Ovary (tissue), 9 donors: ENCODE measurements around the gene VIPAS39. TPM values are rescaled to one million over a fixed set of nuclear protein-coding genes. Genes with fewer than 3 reads are reported as not detected.
A peak's percentile ranks its signal among the peaks of the same experiment; 100 is the strongest.

ENCODE experiments used
- DNase-seq, 5 donors: peaks; one replicate each; pipeline ENCODE4 v3.0.0-alpha.2; 2019 to 2020
- H3K27ac ChIP-seq, 2 donors: fragments of 200-600 bp; one replicate each; pipeline versions ENCODE4 v1.5.1 to v1.8.0; 2019 to 2022
- H3K27me3 ChIP-seq: fragments of 200-600 bp; one replicate; pipeline ENCODE4 v1.8.0; 2022
- H3K36me3 ChIP-seq: fragments of 200-600 bp; sonication (generic); one replicate; pipeline ENCODE4 v1.5.1; 2019
- H3K4me1 ChIP-seq: one replicate; pipeline ENCODE4 v1.8.1; 2013; ENCODE audit warnings: mild to moderate bottlenecking, moderate library complexity; ENCODE audit not compliant: insufficient read depth
- H3K4me3 ChIP-seq: fragments of 200-600 bp; sonication (generic); one replicate; pipeline ENCODE4 v1.5.1; 2017
- H3K9me3 ChIP-seq, 2 donors: fragments of 200-600 bp in 1 of 2; sonication (generic) in 1 of 2; one replicate each; pipeline versions ENCODE4 v1.5.1 to v1.8.1; 2013 to 2019; ENCODE audit warnings: mild to moderate bottlenecking in 1 of 2, moderate library complexity in 1 of 2
- EP300 ChIP-seq: sonication (generic); formaldehyde crosslinking; IDR thresholded peaks from one replicate; pipeline ENCODE4 v1.6.1; 2017; ENCODE audit warnings: antibody characterized with exemption
- POLR2A ChIP-seq: fragments of 450-650 bp; IDR thresholded peaks from one replicate; pipeline ENCODE4 v1.6.1; 2017; ENCODE audit warnings: antibody characterized with exemption, mild to moderate bottlenecking, moderate library complexity
- WGBS, 3 donors: extraction: QIAGEN DNeasy Blood & Tissue Kit in 1 of 3; methylation state at CpG; one replicate each; pipeline versions ENCODE4 v1.1.5 to v1.1.7; 2013 to 2017; 5-methylcytosine and 5-hydroxymethylcytosine counted together
- intact Hi-C, 4 donors: fragments of 100-400 bp; cut with DNase I; formaldehyde crosslinking; loops; one replicate each; pipeline versions ENCODE4 v1.11.0 to v1.15.1; 2022 to 2023
- polyA plus RNA-seq, 2 donors: library from polyadenylated mRNA; stranded (reverse); fragments of 200-250 nt in 1 of 2; fragments of 350-450 nt in 1 of 2; fragmentation: Illumina TruSeq in 1 of 2; extraction: RNeasy Lipid Tissue Mini Kit (QIAGEN cat#74804) in 1 of 2; gene quantifications; one replicate each; pipeline ENCODE4 v1.2.3, GENCODE V29; 2013 to 2014
- small RNA-seq: library from RNA; depleted of rRNA; stranded (forward); fragments of <200 nt; gene quantifications from one replicate; pipeline ENCODE3, GENCODE V24; 2016
- total RNA-seq, 7 donors: library from RNA; depleted of rRNA in 2 of 7; stranded (reverse); fragments of >200 nt in 2 of 7; fragmentation: NEBNext Ultra II Directional in 3 of 7; extraction: Animal tissue kit (Norgen Biotek cat#: 25700) in 3 of 7; gene quantifications; one replicate each; pipeline versions ENCODE4 v1.1.0 to v1.2.4, GENCODE V29; 2016 to 2023
- TF ChIP-seq, protein P1 (sequence below), 3 donors: fragments of 450-650 bp in 2 of 3; fragments of 200-600 bp in 1 of 3; IDR thresholded peaks; one replicate each; pipeline versions ENCODE4 v1.5.1 to v1.8.0; 2016 to 2022; ENCODE audit warnings: antibody characterized with exemption in 3 of 3, mild to moderate bottlenecking in 1 of 3
- donor health status: DM: no; HTN: no; CAD: no; lungs with moderate emphysema.
- donor health status: DM: no; HTN: no; CAD: no.
- donor health status: Bipolar disorder and iron deficiency.
- donor health status: DM: yes; HTN: yes; CAD: no.
- donor health status: DM: no; HTN: no; CAD: no.
- donor health status: DM: yes; HTN: yes; CAD: no.

Gene VIPAS39
- total and polyA plus RNA-seq, 9 donors, result 10.7 to 47.0 (median 16.3) TPM

DNA sequence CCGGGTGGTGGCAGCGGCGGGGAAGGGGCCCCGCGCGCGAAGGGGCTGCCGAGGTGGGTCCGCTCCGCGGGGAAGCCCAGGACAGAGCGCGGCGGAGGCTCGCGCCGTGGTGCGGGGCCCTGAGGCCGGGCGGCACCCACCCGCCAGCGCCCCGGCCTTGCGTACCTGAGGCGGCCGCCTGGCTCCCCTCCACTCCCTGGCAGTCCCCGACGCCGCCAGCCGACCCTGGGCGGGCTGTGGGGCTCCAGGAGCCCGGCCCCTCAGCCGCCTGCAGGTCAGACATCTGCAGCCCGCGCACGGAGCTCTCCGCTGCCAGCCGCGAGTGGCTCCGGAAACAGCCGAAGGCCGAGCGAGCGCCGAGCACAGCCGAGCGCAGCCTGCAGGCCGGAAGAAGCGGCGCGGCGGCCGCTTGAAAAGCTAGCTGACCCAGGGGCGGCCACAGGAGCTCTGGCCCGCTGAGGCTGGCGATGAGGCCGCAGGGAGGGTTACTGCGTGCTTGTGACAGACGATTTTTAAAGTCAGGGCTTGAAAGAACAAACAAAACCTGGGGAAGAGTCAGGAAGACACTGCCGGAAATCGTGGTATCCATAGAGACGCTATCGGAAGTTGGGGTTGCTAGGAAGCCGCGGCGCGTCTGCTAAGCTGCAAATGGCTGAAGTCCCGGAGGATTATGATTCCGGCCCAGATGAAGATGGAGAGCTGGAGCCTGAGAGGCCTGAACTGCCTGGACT, 80.5 kb downstream of the VIPAS39 start, which contains the start of the genes SAMD15 and TMED8:
Gene SAMD15, plus strand, starts transcription at position 609 of the 731 bp plus-strand sequence. Its CDS starts 40 bp downstream, at position 649.
Gene TMED8, minus strand, starts transcription at position 324 of the 731 bp plus-strand sequence. Its CDS starts 41 bp downstream, at position 283.
- Histone ChIP-seq H3K27me3 (no peaks in the 10 kb centered on the region), H3K27ac (peak within 1 kb of the TSS; percentile 60 to 83), H3K36me3 (no peaks in the 10 kb centered on the region), H3K4me1 (peaks cover 5% of the 10 kb centered on the region), H3K4me3 (peak within 1 kb of the TSS; percentile 91), H3K9me3 (no peaks in the 10 kb centered on the region)
- intact Hi-C loops, result no loop called here
- peak; percentile 75 to 91 (median 84) for DNase-seq
- WGBS, 3 donors, result 0 to 1% (median 0%) methylated on average over 40 to 69 of the region's 69 CpGs
- TF ChIP-seq POLR2A (no peak), EP300 (no peak)
- TF ChIP-seq, protein P1, sequence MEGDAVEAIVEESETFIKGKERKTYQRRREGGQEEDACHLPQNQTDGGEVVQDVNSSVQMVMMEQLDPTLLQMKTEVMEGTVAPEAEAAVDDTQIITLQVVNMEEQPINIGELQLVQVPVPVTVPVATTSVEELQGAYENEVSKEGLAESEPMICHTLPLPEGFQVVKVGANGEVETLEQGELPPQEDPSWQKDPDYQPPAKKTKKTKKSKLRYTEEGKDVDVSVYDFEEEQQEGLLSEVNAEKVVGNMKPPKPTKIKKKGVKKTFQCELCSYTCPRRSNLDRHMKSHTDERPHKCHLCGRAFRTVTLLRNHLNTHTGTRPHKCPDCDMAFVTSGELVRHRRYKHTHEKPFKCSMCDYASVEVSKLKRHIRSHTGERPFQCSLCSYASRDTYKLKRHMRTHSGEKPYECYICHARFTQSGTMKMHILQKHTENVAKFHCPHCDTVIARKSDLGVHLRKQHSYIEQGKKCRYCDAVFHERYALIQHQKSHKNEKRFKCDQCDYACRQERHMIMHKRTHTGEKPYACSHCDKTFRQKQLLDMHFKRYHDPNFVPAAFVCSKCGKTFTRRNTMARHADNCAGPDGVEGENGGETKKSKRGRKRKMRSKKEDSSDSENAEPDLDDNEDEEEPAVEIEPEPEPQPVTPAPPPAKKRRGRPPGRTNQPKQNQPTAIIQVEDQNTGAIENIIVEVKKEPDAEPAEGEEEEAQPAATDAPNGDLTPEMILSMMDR (IDR thresholded peaks at IDR 0.05), result peak in 2 of 3 donors; percentile 20 to 22

Small RNA genes lying within 50 kb of the gene (small RNA-seq; reads per million reads assigned to genes)
- not detected for gene RF00404

Other genes starting within 250 kb of the VIPAS39 start
- gene NGB, start 186.4 kb downstream of the VIPAS39 start, total RNA-seq, result under 1 TPM in 1 of 7 donors, not detected in 6; 0.11 TPM
- gene NGB, start 186.4 kb downstream of the VIPAS39 start, polyA plus RNA-seq, result under 1 TPM in 1 of 2 donors, not detected in 1; 0.04 TPM
- 10 to 100 TPM; 10.8 to 31.7 (median 16.1) TPM for gene POMT2, start 136.7 kb downstream of the VIPAS39 start, total RNA-seq
- gene POMT2, start 136.7 kb downstream of the VIPAS39 start, polyA plus RNA-seq, result 10 to 100 TPM in 1 of 2 donors, 1 to 10 TPM in 1; 6.7 to 35.3 TPM
- gene GSTZ1, start 136.6 kb downstream of the VIPAS39 start, total RNA-seq, result 10 to 100 TPM in 4 of 7 donors, 1 to 10 TPM in 3; 4.7 to 13.0 (median 10.5) TPM
- gene GSTZ1, start 136.6 kb downstream of the VIPAS39 start, polyA plus RNA-seq, result 10 to 100 TPM; 13.2 to 13.4 TPM
- gene TMED8, start 80.5 kb downstream of the VIPAS39 start, total RNA-seq, result 10 to 100 TPM in 6 of 7 donors, 1 to 10 TPM in 1; 10.0 to 17.4 (median 14.5) TPM
- gene TMED8, start 80.5 kb downstream of the VIPAS39 start, polyA plus RNA-seq, result 10 to 100 TPM in 1 of 2 donors, 1 to 10 TPM in 1; 5.5 to 13.1 TPM
- gene SAMD15, start 80.2 kb downstream of the VIPAS39 start, total RNA-seq, result 1 to 10 TPM in 5 of 7 donors, under 1 TPM in 2; 0.12 to 3.2 (median 1.4) TPM
- gene SAMD15, start 80.2 kb downstream of the VIPAS39 start, polyA plus RNA-seq, result 1 to 10 TPM in 1 of 2 donors, under 1 TPM in 1; 0.27 to 2.2 TPM
- 1 to 10 TPM in 1 of 7 donors, under 1 TPM in 5, not detected in 1; 0.33 to 1.1 (median 0.51) TPM for gene NOXRED1, start 34.1 kb downstream of the VIPAS39 start, total RNA-seq
- under 1 TPM; 0.23 to 0.42 TPM for gene NOXRED1, start 34.1 kb downstream of the VIPAS39 start, polyA plus RNA-seq
- 100 to 1,000 TPM in 3 of 7 donors, 10 to 100 TPM in 4; 57.3 to 127 (median 96.6) TPM for gene AHSA1, start 492 bp upstream of the VIPAS39 start, total RNA-seq
- gene AHSA1, start 492 bp upstream of the VIPAS39 start, polyA plus RNA-seq, result 100 to 1,000 TPM in 1 of 2 donors, 10 to 100 TPM in 1; 77.4 to 205 TPM
- gene ISM2, start 41.2 kb upstream of the VIPAS39 start, total RNA-seq, result 1 to 10 TPM in 1 of 7 donors, under 1 TPM in 2, not detected in 4; 0.20 to 1.0 (median 0.72) TPM
- gene ISM2, start 41.2 kb upstream of the VIPAS39 start, polyA plus RNA-seq, result under 1 TPM; 0.05 to 0.13 TPM
- gene SPTLC2, start 159.0 kb upstream of the VIPAS39 start, total RNA-seq, result 10 to 100 TPM; 13.1 to 31.1 (median 22.2) TPM
- 10 to 100 TPM in 1 of 2 donors, 1 to 10 TPM in 1; 8.0 to 18.4 TPM for gene SPTLC2, start 159.0 kb upstream of the VIPAS39 start, polyA plus RNA-seq